Measurements from ENCODE around the gene ME3.

- TF ChIP-seq CTCF (IDR thresholded peaks at IDR 0.05) (no peak), POLR2A (IDR thresholded peaks at IDR 0.05) (no peak)
Measured at GRCh38 chr11:86702220-86702983, 30.0 kb upstream of the ME3 start.

Measured in Peyer's patch (tissue), 4 donors.